PC-3 (cell line): Measurements from ENCODE around the gene NSL1. TPM values are rescaled to one million over a fixed set of nuclear protein-coding genes. Genes with fewer than 3 reads are reported as not detected.

ENCODE experiments used
- ATAC-seq: fragments of 200-7000 bp; cut with Tn5 transposase; 2 replicates; pipeline ENCODE4 v1.9.1; 2020; ENCODE audit warnings: mild to moderate bottlenecking, moderate library complexity
- BruUV-seq: library from RNA; stranded (reverse); fragments of 400-500 nt; replicated peaks from 2 replicates; lab custom pipeline; 2021; lab: Mats Ljungman, UMichigan
- CTCF ChIA-PET: fragments of 300-600 bp; sonication (Branson Sonifier 250); formaldehyde crosslinking; loops from one replicate; lab custom pipeline; 2022; ENCODE audit warnings: antibody characterized with exemption; lab: Charles Lee
- POLR2A ChIA-PET: fragments of 300-600 bp; sonication (Branson Sonifier 250); formaldehyde crosslinking; loops from one replicate; lab custom pipeline; 2022; ENCODE audit warnings: antibody characterized with exemption; ENCODE audit not compliant: unreplicated experiment; lab: Charles Lee
- DNase-seq: peaks from one replicate; pipeline ENCODE4 v3.0.0-alpha.2; 2015
- H2AFZ ChIP-seq: fragments of 300-600 bp; sonication (generic); 2 replicates; pipeline ENCODE4 v1.6.0; 2016; ENCODE audit warnings: antibody characterized with exemption, low read length
- H3F3A ChIP-seq: fragments of 300-600 bp; sonication (generic); one replicate; pipeline ENCODE4 v1.6.0; 2017; ENCODE audit warnings: antibody characterized with exemption, low read length, control low read depth, mild to moderate bottlenecking; ENCODE audit not compliant: unreplicated experiment
- H3K27ac ChIP-seq: fragments of 300-600 bp; sonication (generic); 2 replicates; pipeline ENCODE4 v1.5.1; 2016; ENCODE audit warnings: mild to moderate bottlenecking, low read length
- H3K27me3 ChIP-seq: fragments of 300-600 bp; sonication (generic); 2 replicates; pipeline ENCODE4 v1.6.1; 2016; ENCODE audit warnings: low read length, mixed read lengths
- H3K36me3 ChIP-seq: fragments of 300-600 bp; sonication (generic); 2 replicates; pipeline ENCODE4 v1.6.1; 2016; ENCODE audit warnings: low read depth, mixed run types, low read length, mixed read lengths
- H3K4me1 ChIP-seq: fragments of 300-600 bp; sonication (generic); 2 replicates; pipeline ENCODE4 v1.5.1; 2016; ENCODE audit warnings: low read length; ENCODE audit not compliant: insufficient read depth
- H3K4me2 ChIP-seq: fragments of 300-600 bp; sonication (generic); 2 replicates; pipeline ENCODE4 v1.6.0; 2016; ENCODE audit warnings: low read length
- H3K4me3 ChIP-seq: fragments of 300-600 bp; sonication (generic); 2 replicates; pipeline ENCODE4 v1.5.1; 2016; ENCODE audit warnings: mild to moderate bottlenecking, low read length, mixed read lengths
- H3K79me2 ChIP-seq: fragments of 300-600 bp; sonication (generic); 2 replicates; pipeline ENCODE4 v1.6.1; 2017; ENCODE audit warnings: low read length, mixed read lengths
- H3K9ac ChIP-seq: fragments of 300-600 bp; sonication (generic); 2 replicates; pipeline ENCODE4 v1.6.0; 2016; ENCODE audit warnings: mild to moderate bottlenecking, low read length
- H3K9me2 ChIP-seq: fragments of 300-600 bp; sonication (generic); replicated peaks from 2 replicates; pipeline ENCODE4 v1.6.1; 2016; ENCODE audit warnings: mixed run types, low read length, mixed read lengths
- H3K9me3 ChIP-seq: fragments of 300-600 bp; sonication (generic); 2 replicates; pipeline ENCODE4 v1.6.1; 2016; ENCODE audit warnings: low read length, mixed read lengths
- H4K20me1 ChIP-seq: fragments of 300-600 bp; sonication (generic); 2 replicates; pipeline ENCODE4 v1.6.1; 2016; ENCODE audit warnings: low read length, mixed read lengths
- CTCF ChIP-seq: fragments of 300-600 bp; sonication (generic); conservative IDR thresholded peaks from 2 replicates; pipeline ENCODE4 v1.5.1; 2017; ENCODE audit warnings: antibody characterized with exemption, low read depth, mild to moderate bottlenecking, low read length
- EZH2 ChIP-seq: fragments of 300-600 bp; sonication (generic); IDR thresholded peaks from one replicate; pipeline ENCODE4 v1.6.1; 2017; ENCODE audit warnings: antibody characterized with exemption, mild to moderate bottlenecking, low read length; ENCODE audit not compliant: unreplicated experiment
- EZH2phosphoT487 ChIP-seq: fragments of 300-600 bp; sonication (generic); IDR thresholded peaks from 2 replicates; pipeline ENCODE4 v1.6.1; 2018; ENCODE audit warnings: mild to moderate bottlenecking, antibody characterized with exemption, low read length, borderline replicate concordance
- intact Hi-C: fragments of 100-400 bp; cut with micrococcal nuclease; formaldehyde crosslinking; loops from 2 replicates; pipeline ENCODE4 v1.9.0; 2023
- total RNA-seq: library from RNA; depleted of rRNA; stranded (reverse); fragments of >200 nt; gene quantifications from 2 replicates; pipeline ENCODE4 v1.2.3, GENCODE V29; 2014

The NSL1 gene
- total RNA-seq, 1 experiment from 2014 or later, result 56.1 TPM

GRCh38 chr1:212814537-212815334 is 23.2 kb upstream of the NSL1 start:
- Histone ChIP-seq H2AFZ (no peak overlapping the region), H3K27ac (no peak overlapping the region), H3K9ac (no peak overlapping the region), H3K27me3 (no peaks in the 10 kb centered on the region), H3K4me2 (no peak overlapping the region), H3F3A (no peaks in the 10 kb centered on the region), H3K9me2 (no peaks in the 10 kb centered on the region), H4K20me1 (no peaks in the 10 kb centered on the region), H3K9me3 (no peaks in the 10 kb centered on the region), H3K4me3 (no peak overlapping the region), H3K4me1 (peaks cover 11% of the 10 kb centered on the region), H3K36me3 (no peaks in the 10 kb centered on the region), H3K79me2 (no peaks in the 10 kb centered on the region)
- ChIA-PET POLR2A (no interaction called here), CTCF (no interaction called here)
- ATAC-seq (no peak; the same call in 1 of the 2 replicates), DNase-seq (peak; percentile 26)
- intact Hi-C loops, result no loop called here
- TF ChIP-seq EZH2 (no peak), CTCF (peak; percentile 51; the same call in 1 of the 2 replicates)
- no TSS peak for BruUV-seq

- DNase-seq, result no peak
- intact Hi-C loops, result no loop called here
- CTCF ChIA-PET, result no interaction called here
Observed at GRCh38 chr1:212805767-212806166, 14.2 kb upstream of the NSL1 start.

More at GRCh38 chr1:212805767-212806166, 14.2 kb upstream of the NSL1 start:
- no peaks in the 10 kb centered on the region for H3K9me3 ChIP-seq
- no peaks in the 10 kb centered on the region for H4K20me1 ChIP-seq
- no peaks in the 10 kb centered on the region for H3K79me2 ChIP-seq
- H3K4me3 ChIP-seq, result no peak overlapping the region
- POLR2A ChIA-PET, result no interaction called here
- no TSS peak for BruUV-seq
- no peaks in the 10 kb centered on the region for H3K27me3 ChIP-seq
- TF ChIP-seq CTCF (no peak), EZH2phosphoT487 (no peak), EZH2 (no peak)
- H3K27ac ChIP-seq, result no peak overlapping the region
- H3K4me2 ChIP-seq, result no peak overlapping the region
- H3K9ac ChIP-seq, result no peak overlapping the region
- no peak for ATAC-seq
- no peaks in the 10 kb centered on the region for H3K4me1 ChIP-seq
- H3K9me2 ChIP-seq, result no peaks in the 10 kb centered on the region
- no peaks in the 10 kb centered on the region for H3F3A ChIP-seq
- no peak overlapping the region for H2AFZ ChIP-seq
- peaks cover 8% of the 10 kb centered on the region; the same call in 1 of the 2 replicates for H3K36me3 ChIP-seq
